Activated naive CD4-positive, alpha-beta T cell treated with anti-CD3 and anti-CD28 coated beads, Interleukin-2, amount 10 ng/mL, durations not matched to agents 5 hours and 36 hours (primary cell): ENCODE results near the gene ATRX. TPM values are rescaled to one million over a fixed set of nuclear protein-coding genes. Genes with fewer than 3 reads are reported as not detected.

ENCODE experiments used
- total RNA-seq, 2 experiments: library from RNA; stranded (reverse); gene quantifications; one replicate each; pipeline ENCODE4 v1.2.3, GENCODE V29; 2021

The ATRX gene, protein sequence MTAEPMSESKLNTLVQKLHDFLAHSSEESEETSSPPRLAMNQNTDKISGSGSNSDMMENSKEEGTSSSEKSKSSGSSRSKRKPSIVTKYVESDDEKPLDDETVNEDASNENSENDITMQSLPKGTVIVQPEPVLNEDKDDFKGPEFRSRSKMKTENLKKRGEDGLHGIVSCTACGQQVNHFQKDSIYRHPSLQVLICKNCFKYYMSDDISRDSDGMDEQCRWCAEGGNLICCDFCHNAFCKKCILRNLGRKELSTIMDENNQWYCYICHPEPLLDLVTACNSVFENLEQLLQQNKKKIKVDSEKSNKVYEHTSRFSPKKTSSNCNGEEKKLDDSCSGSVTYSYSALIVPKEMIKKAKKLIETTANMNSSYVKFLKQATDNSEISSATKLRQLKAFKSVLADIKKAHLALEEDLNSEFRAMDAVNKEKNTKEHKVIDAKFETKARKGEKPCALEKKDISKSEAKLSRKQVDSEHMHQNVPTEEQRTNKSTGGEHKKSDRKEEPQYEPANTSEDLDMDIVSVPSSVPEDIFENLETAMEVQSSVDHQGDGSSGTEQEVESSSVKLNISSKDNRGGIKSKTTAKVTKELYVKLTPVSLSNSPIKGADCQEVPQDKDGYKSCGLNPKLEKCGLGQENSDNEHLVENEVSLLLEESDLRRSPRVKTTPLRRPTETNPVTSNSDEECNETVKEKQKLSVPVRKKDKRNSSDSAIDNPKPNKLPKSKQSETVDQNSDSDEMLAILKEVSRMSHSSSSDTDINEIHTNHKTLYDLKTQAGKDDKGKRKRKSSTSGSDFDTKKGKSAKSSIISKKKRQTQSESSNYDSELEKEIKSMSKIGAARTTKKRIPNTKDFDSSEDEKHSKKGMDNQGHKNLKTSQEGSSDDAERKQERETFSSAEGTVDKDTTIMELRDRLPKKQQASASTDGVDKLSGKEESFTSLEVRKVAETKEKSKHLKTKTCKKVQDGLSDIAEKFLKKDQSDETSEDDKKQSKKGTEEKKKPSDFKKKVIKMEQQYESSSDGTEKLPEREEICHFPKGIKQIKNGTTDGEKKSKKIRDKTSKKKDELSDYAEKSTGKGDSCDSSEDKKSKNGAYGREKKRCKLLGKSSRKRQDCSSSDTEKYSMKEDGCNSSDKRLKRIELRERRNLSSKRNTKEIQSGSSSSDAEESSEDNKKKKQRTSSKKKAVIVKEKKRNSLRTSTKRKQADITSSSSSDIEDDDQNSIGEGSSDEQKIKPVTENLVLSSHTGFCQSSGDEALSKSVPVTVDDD (N-terminal part only)
- 10 to 100 TPM; 78.0 to 79.7 TPM for total RNA-seq

DNA sequence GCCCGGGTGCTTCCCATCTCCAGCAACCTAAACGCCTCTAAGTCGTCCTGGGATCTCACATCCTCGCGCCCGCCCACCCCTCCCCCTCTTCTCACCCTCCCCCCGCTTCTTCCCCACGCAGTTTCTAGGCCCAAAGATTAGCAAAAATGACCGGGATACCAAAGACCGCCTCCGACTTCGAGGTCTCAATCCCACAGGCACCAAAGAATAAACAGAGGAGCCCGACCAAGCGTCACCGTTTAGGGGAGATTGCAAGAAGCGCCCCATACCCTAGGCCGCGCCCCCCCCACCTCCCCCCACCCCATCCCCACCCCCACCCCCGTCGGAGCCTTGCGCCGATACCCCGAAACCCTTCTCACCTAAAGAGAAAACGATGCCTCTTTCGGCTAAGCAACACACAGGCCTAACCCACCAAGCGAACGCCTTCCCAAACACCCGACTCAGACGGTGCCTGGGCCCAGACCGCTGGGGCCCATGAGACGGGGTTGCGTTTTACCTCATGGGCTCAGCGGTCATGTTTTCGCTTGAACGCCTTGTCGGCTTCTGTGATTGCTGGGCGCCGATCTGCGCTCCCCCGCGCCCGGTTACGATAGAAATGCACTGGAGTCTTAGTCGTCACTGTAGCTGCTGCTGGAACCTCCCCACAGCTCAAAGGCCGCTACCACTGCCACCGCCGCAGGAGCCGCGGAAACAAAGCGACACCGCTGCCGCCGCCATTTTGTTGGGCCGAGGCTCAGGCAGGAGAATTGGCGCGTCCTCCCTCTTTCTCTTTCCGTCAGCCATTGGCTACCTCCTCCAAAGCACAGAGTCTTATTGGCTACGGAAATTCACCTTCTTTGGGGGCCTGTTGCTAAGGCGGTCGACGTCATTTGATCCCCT lies at the start of gene ATRX:
ATRX (minus strand) TSS at position 731 of the 879 bp plus-strand sequence; CDS start at position 516, 215 bp downstream.

Other genes starting within 250 kb of the ATRX start
- gene MAGT1, start 109.2 kb upstream of the ATRX start, total RNA-seq: 10 to 100 TPM; 46.0 to 50.4 TPM
- 100 to 1,000 TPM; 216 to 238 TPM for gene COX7B, start 113.3 kb upstream of the ATRX start, total RNA-seq
- 10 to 100 TPM; 11.5 to 12.2 TPM for gene ATP7A, start 124.5 kb upstream of the ATRX start, total RNA-seq
- gene PGAM4, start 183.4 kb upstream of the ATRX start, total RNA-seq: under 1 TPM in 1 of 2 experiments, not detected in 1; 0.41 TPM